Thyroid gland (tissue), 4 donors: Measurements from ENCODE around the gene PRKCQ.

Experiments
- POLR2A ChIP-seq, 2 donors: fragments of 450-650 bp; IDR thresholded peaks; one replicate each; pipeline ENCODE4 v1.6.1; 2017; ENCODE audit warnings: antibody characterized with exemption in 2 of 2, mild to moderate bottlenecking in 2 of 2, moderate library complexity in 1 of 2
- TF ChIP-seq, protein P1 (sequence below), 6 experiments: fragments of 200-600 bp in 3 of 6; fragments of 450-650 bp in 3 of 6; sonication (generic) in 3 of 6; IDR thresholded peaks; one replicate each; pipeline ENCODE4 v1.5.1; 2016 to 2019; ENCODE audit warnings: antibody characterized with exemption in 6 of 6, mild to moderate bottlenecking in 2 of 6, inconsistent platforms in 1 of 6, moderate library complexity in 1 of 6

DNA sequence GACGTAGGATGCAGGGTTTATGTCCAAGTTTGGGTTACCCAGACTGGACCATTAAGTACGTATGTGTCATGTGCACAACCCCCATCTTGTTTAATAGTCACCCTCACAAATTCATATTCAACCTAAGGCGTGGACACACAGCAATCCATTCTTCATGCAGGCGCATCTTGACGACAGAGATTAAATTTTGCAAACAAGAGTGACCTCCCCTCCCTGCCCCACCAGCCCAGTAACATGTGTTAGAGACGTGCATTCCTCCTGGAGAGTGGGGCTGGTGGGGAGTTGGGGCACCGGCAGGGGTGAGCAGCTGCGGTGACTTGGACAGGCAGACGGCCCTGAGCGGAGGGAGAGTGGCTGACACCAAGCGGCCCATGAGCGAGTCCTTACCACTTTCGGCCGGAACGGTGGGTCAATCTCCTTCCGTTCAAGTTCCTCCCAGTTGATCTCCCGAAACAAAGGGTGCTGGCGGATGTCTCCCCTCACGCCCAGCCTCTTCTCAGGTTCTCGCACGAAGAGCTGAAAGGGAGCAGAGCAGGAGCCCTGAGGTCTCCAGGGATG, 149.6 kb downstream of the PRKCQ start:
- TF ChIP-seq, protein P1, sequence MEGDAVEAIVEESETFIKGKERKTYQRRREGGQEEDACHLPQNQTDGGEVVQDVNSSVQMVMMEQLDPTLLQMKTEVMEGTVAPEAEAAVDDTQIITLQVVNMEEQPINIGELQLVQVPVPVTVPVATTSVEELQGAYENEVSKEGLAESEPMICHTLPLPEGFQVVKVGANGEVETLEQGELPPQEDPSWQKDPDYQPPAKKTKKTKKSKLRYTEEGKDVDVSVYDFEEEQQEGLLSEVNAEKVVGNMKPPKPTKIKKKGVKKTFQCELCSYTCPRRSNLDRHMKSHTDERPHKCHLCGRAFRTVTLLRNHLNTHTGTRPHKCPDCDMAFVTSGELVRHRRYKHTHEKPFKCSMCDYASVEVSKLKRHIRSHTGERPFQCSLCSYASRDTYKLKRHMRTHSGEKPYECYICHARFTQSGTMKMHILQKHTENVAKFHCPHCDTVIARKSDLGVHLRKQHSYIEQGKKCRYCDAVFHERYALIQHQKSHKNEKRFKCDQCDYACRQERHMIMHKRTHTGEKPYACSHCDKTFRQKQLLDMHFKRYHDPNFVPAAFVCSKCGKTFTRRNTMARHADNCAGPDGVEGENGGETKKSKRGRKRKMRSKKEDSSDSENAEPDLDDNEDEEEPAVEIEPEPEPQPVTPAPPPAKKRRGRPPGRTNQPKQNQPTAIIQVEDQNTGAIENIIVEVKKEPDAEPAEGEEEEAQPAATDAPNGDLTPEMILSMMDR (IDR thresholded peaks at IDR 0.05): no peak
- TF ChIP-seq POLR2A (IDR thresholded peaks at IDR 0.05): no peak
